ENCODE results near the gene SMIM27. TPM values are rescaled to one million over a fixed set of nuclear protein-coding genes. Genes with fewer than 3 reads are reported as not detected.

SMIM27 gene
- total RNA-seq, 2 donors from 2014 or later = 14.0 to 18.4 TPM

GRCh38 chr9:32533336-32533735 lies 18.8 kb upstream of the SMIM27 start:
- H3K4me3 Mint-ChIP-seq = no peak overlapping the region
- no peak overlapping the region for H3K27ac Mint-ChIP-seq
- peaks cover 30% of the 10 kb centered on the region for H3K36me3 Mint-ChIP-seq (ENCODE audit: low read depth)
- Histone ChIP-seq H3K27ac (ENCODE audit: low read depth, low read length) (no peak overlapping the region), H3K9me3 (ENCODE audit: control insufficient read depth, low read length) (peaks cover 16% of the 10 kb centered on the region), H3K36me3 (ENCODE audit: control insufficient read depth, insufficient read depth, low read length) (peaks cover 8% of the 10 kb centered on the region), H3K27me3 (ENCODE audit: control insufficient read depth, insufficient read depth, low read length, poor library complexity, severe bottlenecking) (peaks cover 12% of the 10 kb centered on the region), H3K4me1 (ENCODE audit: control insufficient read depth, insufficient read depth, low read length) (no peaks in the 10 kb centered on the region), H3K9ac (ENCODE audit: extremely low read depth, low read length, poor library complexity, severe bottlenecking) (no peak overlapping the region), H3K4me3 (ENCODE audit: low read length) (no peak overlapping the region)
- peaks cover 12% of the 10 kb centered on the region for H3K9me3 Mint-ChIP-seq
- TF ChIP-seq, protein P1, sequence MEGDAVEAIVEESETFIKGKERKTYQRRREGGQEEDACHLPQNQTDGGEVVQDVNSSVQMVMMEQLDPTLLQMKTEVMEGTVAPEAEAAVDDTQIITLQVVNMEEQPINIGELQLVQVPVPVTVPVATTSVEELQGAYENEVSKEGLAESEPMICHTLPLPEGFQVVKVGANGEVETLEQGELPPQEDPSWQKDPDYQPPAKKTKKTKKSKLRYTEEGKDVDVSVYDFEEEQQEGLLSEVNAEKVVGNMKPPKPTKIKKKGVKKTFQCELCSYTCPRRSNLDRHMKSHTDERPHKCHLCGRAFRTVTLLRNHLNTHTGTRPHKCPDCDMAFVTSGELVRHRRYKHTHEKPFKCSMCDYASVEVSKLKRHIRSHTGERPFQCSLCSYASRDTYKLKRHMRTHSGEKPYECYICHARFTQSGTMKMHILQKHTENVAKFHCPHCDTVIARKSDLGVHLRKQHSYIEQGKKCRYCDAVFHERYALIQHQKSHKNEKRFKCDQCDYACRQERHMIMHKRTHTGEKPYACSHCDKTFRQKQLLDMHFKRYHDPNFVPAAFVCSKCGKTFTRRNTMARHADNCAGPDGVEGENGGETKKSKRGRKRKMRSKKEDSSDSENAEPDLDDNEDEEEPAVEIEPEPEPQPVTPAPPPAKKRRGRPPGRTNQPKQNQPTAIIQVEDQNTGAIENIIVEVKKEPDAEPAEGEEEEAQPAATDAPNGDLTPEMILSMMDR (conservative IDR thresholded peaks at IDR 0.05) = no peak
- peaks cover 26% of the 10 kb centered on the region for H3K27me3 Mint-ChIP-seq (ENCODE audit: insufficient read depth)
- peaks cover 6% of the 10 kb centered on the region for H3K4me1 Mint-ChIP-seq
- DNase-seq = no peak
- 93 to 99% methylated on average over 6 of the region's 6 CpGs for WGBS, 2 experiments (ENCODE audit: insufficient coverage in 1 of 2, insufficient read length in 1 of 2)

- Mint-ChIP-seq H3K9me3 (peaks cover 12% of the 10 kb centered on the region), H3K36me3 (ENCODE audit: low read depth) (peaks cover 29% of the 10 kb centered on the region), H3K27me3 (ENCODE audit: insufficient read depth) (peaks cover 25% of the 10 kb centered on the region), H3K4me1 (peaks cover 6% of the 10 kb centered on the region), H3K4me3 (no peak overlapping the region), H3K27ac (no peak overlapping the region)
- Histone ChIP-seq H3K27me3 (ENCODE audit: control insufficient read depth, insufficient read depth, low read length, poor library complexity, severe bottlenecking) (peaks cover 12% of the 10 kb centered on the region), H3K27ac (ENCODE audit: low read depth, low read length) (no peak overlapping the region), H3K9me3 (ENCODE audit: control insufficient read depth, low read length) (peaks cover 16% of the 10 kb centered on the region), H3K36me3 (ENCODE audit: control insufficient read depth, insufficient read depth, low read length) (peaks cover 8% of the 10 kb centered on the region), H3K9ac (ENCODE audit: extremely low read depth, low read length, poor library complexity, severe bottlenecking) (no peak overlapping the region), H3K4me1 (ENCODE audit: control insufficient read depth, insufficient read depth, low read length) (no peaks in the 10 kb centered on the region), H3K4me3 (ENCODE audit: low read length) (no peak overlapping the region)
- TF ChIP-seq, protein P1 (conservative IDR thresholded peaks at IDR 0.05) = no peak
- 86 to 94% methylated on average over 3 to 4 of the region's 4 CpGs for WGBS, 2 experiments (ENCODE audit: insufficient coverage in 1 of 2, insufficient read length in 1 of 2)
- no peak for DNase-seq
Measured at GRCh38 chr9:32533816-32534215, 18.3 kb upstream of the SMIM27 start.

- no peaks in the 10 kb centered on the region for H3K4me1 ChIP-seq (ENCODE audit: control insufficient read depth, insufficient read depth, low read length)
- no peaks in the 10 kb centered on the region for H3K9me3 Mint-ChIP-seq
- H3K9ac ChIP-seq (ENCODE audit: extremely low read depth, low read length, poor library complexity, severe bottlenecking) = no peak overlapping the region
- no peak for DNase-seq
- TF ChIP-seq, protein P1 (conservative IDR thresholded peaks at IDR 0.05) = no peak
- peaks cover 62% of the 10 kb centered on the region for H3K36me3 ChIP-seq (ENCODE audit: control insufficient read depth, insufficient read depth, low read length)
- H3K27ac ChIP-seq (ENCODE audit: low read depth, low read length) = no peak overlapping the region
- H3K9me3 ChIP-seq (ENCODE audit: control insufficient read depth, low read length) = no peaks in the 10 kb centered on the region
- no peaks in the 10 kb centered on the region for H3K27me3 ChIP-seq (ENCODE audit: control insufficient read depth, insufficient read depth, low read length, poor library complexity, severe bottlenecking)
- H3K27ac Mint-ChIP-seq = no peak overlapping the region
- no peaks in the 10 kb centered on the region for H3K27me3 Mint-ChIP-seq (ENCODE audit: insufficient read depth)
- no peaks in the 10 kb centered on the region for H3K4me1 Mint-ChIP-seq
- WGBS, 2 experiments (ENCODE audit: insufficient coverage in 1 of 2, insufficient read length in 1 of 2) = 91 to 94% methylated on average over 4 of the region's 4 CpGs
- no peak overlapping the region for H3K4me3 ChIP-seq (ENCODE audit: low read length)
- no peak overlapping the region for H3K4me3 Mint-ChIP-seq
- H3K36me3 Mint-ChIP-seq (ENCODE audit: low read depth) = peaks cover 48% of the 10 kb centered on the region
Measured at GRCh38 chr9:32543047-32543446, 9.1 kb upstream of the SMIM27 start.
